HG03378 (cell line): Measurements from ENCODE around the gene SH3RF3.
"Not testable (repeated sequence)": the region's sequence is repeated elsewhere in the genome, so short reads cannot be mapped to it uniquely, and the experiment has no call there.

Experiments used
- ATAC-seq: cut with Tn5 transposase; IDR thresholded peaks from one replicate; pipeline ENCODE4 v1.9.1; 2021; ENCODE audit warnings: mild to moderate bottlenecking, moderate library complexity; ENCODE audit not compliant: unreplicated experiment

The SH3RF3 gene

DNA sequence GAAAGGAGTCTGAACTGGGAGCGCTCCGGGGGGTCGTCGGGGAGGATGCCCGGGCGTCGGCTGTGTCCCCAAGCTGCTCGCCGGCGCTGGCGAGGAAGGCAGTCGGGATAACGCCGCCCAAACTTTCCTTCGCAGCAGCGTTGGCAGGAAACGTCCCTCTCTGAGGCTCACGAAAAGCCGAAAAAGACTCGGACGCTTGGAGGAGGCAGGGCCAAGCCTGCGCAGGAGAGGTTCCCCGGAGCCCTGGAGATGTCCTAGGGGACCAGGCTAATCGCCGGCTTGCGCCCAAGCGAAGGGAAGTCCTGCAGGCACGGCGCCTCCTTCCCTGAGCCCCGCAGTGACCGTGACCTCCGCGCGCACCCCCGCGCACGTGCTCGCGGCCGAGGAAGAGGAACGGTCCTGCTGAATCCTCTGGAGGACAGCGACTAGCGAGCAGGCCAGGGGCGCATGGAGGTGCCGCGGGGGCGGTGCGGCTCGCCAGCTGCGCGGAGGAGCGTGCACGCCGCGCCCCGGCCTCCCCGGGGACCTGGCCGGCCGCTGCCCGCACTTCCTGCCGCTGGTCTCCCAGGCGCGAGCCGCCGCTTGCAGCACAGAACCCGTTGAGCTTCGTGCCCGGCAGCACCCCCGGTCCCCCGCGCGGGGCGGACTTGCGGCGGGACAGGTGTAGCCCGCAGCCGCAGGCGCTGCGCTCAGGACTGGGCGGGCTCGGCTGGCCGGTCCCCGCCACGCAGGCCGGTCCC, at the start of gene SH3RF3:
SH3RF3 (plus strand) TSS at position 590 of the 740 bp plus-strand sequence.
- ATAC-seq, result no peak

- ATAC-seq, result no peak
These were observed 49.4 kb upstream of the SH3RF3 start for GRCh38 chr2:109079590-109079989.

GRCh38 chr2:109080109-109080508, 48.9 kb upstream of the SH3RF3 start:
- no peak for ATAC-seq

- no peak for ATAC-seq
These were observed 48.2 kb upstream of the SH3RF3 start for GRCh38 chr2:109080757-109081156.

DNA sequence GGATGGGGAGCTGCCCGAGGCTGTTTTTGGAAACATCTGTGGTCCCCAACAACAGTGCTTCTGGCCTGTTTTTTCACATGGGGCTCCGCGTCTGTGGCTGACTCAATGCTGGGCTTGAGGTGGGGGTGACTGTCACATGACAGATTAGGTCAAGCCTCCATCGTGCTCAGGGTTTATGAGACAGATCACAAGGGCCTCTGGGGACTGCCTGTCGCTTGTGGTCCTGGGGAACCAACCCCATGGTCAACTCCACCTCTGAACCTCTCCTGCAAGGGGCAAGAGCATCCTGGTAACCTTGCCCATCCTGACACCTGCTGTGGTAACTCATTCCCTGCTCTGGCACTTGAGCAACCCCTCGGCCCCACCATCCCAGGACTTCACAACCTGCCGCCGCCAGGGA, 47.6 kb upstream of the SH3RF3 start:
- no peak for ATAC-seq

DNA sequence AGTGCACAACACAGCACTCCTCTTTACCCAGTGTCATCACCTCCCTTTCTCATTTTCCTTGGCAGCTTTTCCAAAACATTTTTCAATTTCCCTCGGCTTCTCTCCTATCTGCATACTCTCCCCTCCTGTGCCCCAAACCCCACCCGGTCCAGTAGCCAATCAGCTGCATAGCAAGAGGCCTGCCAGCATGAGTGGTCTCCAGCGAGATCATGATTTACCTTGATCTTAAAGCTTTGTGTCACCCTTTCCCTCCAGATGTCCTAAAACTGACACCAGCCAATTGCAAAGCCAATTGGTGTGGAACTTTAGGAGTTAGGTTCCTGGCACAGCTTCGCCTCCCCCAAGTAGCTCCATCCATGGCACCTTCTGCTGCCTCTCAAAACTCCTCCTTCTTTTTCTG, 45.2 kb upstream of the SH3RF3 start:
- no peak for ATAC-seq

DNA sequence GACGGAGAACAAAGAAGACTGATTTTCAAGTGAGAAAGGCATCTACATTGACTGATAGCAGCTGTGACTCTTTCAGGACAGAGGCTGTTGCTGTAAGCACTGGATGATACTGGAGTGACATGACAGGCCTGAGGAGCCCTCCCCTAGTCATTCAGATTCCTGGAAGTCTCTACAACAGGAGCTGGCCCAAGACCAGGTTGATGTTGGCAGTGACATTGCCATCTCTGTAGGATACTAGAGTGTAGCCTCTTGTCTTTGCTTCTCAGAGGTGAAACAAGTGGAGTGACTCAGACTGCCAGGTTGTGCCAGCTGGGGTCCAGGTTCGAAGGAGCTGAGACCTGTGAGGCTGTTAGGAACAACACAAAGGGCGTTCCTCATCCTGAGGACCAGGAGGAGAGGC, 44.7 kb upstream of the SH3RF3 start:
- ATAC-seq, result no peak

DNA sequence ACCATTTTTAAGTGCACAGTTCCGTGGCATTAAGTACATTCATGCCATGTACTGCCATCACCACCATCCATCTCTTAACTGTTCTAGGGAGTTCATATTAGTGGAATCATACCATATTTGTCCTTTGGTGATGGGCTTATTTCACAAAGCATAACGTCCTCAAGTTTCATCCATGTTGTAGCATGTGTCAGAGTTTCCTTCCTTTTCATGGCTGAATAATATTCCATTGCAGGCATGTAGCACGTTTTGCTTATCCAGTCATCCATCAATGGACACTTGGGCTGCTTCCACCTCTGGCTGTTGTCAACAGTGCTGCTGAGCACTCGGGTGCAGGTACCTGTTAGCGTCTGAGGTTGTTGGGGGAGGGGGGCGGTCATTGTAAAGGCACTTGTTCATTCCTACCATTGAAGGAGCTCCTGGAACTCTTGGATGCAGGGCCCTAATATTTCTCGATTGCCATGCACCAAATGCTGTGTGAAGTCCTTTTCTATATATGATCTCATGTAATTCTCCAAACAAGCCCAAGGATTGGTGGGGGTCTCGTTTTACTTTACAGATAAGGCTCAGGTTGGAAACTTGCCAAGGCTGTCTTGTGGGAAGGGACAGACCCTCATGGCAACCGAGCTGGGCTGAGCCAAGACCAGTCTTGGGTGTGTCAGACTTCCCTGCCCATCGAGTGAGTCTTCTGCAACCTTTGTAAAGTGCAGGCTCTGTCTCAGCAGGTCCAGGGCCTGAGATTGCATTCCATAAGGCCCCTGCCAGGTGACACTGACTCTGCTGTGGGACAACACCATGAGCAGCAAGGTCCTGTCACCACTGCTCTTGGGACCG, 42.9 kb upstream of the SH3RF3 start:
- no peak for ATAC-seq

- no peak for ATAC-seq
These were observed 42.3 kb upstream of the SH3RF3 start for GRCh38 chr2:109086743-109087020.

- no peak for ATAC-seq
These were observed 41.8 kb upstream of the SH3RF3 start for GRCh38 chr2:109087055-109087663.

- ATAC-seq, result no peak
These were observed 39.3 kb upstream of the SH3RF3 start for GRCh38 chr2:109089602-109090300.

GRCh38 chr2:109091526-109091925, 37.5 kb upstream of the SH3RF3 start:
- no peak for ATAC-seq

- no peak for ATAC-seq
These were observed 34.9 kb upstream of the SH3RF3 start for GRCh38 chr2:109094144-109094543.

DNA sequence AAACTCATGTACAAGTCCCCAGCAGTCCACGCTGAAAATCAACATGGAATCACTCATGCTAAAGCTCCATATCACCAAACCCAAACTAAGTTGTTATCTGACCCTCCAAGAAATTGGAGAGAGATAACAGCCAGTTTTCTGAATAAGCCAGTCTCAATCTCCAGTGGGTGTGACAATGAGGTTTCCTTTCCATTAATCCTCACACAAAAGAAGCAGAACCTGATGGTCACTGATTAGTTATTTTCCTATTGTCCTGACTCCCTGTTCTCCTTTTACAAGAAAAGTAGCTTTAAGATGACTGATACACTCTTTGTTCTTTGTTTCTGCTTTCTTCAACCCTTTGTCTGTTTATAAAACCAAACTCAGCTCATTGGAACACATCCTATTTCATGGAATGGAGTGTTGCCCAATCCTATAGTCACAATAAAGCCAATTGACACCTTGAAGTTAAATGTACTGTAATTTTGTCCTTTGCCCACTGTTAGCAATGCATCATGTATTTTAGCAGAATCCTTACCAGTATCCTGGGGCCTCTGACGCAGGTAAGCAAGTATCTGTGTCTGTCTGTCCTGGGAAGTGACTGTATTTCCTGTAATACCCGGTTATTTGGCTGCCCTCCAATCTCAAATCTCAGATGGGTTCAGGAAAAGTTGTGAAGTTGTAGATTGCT, 30.6 kb upstream of the SH3RF3 start:
- no peak for ATAC-seq

DNA sequence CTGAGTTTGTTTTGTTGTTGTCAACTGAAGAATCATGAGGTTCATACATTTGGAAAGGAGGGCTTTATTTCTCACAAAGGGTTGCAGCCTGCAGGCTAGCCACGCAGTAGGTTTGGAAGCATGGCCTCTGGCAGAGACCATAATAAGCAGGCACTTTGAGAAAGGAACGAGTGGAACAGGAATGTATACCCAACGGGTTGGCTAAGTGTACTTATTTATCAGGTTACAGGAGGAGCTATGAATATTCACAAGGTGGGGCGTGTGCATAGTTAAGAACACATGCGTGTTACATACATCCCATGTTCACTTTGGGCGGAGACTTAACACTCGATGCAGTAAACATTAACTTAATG, 30.1 kb upstream of the SH3RF3 start:
- no peak for ATAC-seq

- ATAC-seq, result no peak
These were observed 26.3 kb upstream of the SH3RF3 start for GRCh38 chr2:109102588-109103233.

DNA sequence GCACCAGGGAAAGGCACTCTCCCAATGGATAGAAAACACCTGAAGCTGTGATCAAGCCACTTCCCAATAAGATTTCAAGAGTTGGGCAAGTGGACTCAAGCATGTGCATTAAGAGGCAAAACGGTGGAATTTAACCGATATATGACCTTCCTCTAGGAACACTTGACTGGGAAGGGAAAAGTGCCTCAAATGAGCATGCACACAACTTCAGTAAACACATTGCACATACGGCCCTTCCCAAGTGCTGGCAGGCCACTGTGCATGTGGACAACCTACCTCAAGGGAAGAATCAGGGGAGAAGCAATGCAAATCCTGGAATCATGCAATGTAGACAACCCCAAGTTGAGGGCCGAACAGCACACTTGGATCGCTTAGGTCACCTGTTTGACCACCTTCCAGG, 23.9 kb upstream of the SH3RF3 start:
- ATAC-seq, result no peak

DNA sequence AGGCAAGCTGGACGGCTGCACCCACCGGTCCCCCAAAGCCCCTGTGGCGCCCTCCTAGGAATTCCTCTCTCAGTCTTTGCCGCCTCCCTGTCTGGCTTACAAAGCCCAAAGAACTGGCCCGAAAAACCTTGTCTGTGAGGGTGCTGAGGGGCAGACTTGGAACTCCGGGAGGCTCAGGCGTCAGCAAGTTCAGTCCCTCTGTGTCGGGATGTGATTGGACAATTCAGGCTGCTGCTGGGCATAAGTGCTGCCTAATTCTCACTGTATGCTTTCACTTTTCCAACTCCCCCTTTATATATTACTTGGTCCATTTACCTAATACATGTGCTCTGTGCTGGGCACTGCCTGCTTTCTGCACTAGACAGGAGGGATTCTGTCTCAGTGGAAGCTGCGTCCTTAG, 20.3 kb upstream of the SH3RF3 start:
- ATAC-seq, result no peak

- ATAC-seq, result no peak
These were observed 19.7 kb upstream of the SH3RF3 start for GRCh38 chr2:109109342-109109741.

DNA sequence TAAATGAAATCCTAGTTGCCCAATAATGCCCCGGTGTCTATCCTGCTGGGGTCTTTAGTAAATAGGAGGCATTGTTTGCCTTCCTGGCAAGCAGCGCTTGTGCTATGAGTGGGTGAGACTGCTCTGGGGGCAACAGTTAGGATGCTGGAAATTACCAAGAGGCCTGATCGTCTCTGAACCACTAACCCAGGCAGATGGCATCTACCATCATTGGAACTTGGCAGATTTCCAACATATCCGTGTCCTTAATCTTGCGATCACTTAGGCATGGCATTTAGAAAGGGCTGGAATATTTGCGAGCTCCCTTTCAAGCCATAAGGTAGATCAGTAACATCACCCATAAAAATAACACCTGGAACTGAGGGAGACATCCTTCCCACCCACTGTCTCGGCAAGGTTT, 18.8 kb upstream of the SH3RF3 start:
- ATAC-seq, result no peak

DNA sequence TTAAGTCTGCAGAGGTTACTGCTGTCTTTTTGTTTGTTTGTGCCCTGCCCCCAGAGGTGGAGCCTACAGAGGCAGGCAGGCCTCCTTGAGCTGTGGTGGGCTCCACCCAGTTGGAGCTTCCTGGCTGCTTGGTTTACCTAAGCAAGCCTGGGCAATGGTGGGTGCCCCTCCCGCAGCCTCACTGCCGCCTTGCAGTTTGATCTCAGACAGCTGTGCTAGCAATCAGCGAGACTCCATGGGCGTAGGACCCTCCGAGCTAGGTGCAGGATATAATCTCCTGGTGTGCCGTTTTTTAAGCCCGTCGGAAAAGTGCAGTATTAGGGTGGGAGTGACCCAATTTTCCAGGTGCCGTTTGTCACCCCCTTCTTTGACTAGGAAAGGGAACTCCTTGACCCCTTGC, 11.8 kb upstream of the SH3RF3 start:
- ATAC-seq, result not testable (repeated sequence)
